HepG2 (cell line): Measurements from ENCODE around the gene DHX8. TPM values are rescaled to one million over a fixed set of nuclear protein-coding genes. Genes with fewer than 3 reads are reported as not detected.

Experiments used
- GABPA ChIP-seq, 2 experiments: IDR thresholded peaks; 2 replicates each; pipeline ENCODE4 v1.6.1; 2011 to 2016; ENCODE audit warnings: low read depth in 2 of 2, low read length in 1 of 2, missing biosample characterization in 1 of 2, missing genetic modification characterization in 1 of 2
- JUN ChIP-seq: sonication (generic); formaldehyde crosslinking; IDR thresholded peaks from 2 replicates; pipeline ENCODE4 v1.4.0; 2020; ENCODE audit warnings: mild to moderate bottlenecking, missing genetic modification reagents
- MAFK ChIP-seq, 2 experiments: IDR thresholded peaks in 1 of 2; conservative IDR thresholded peaks in 1 of 2; 2 replicates each; pipeline ENCODE4 v1.6.1; 2011; ENCODE audit warnings: improper control_type of control experiment in 2 of 2, low read length in 2 of 2
- MXI1 ChIP-seq: IDR thresholded peaks from 3 replicates; pipeline ENCODE4 v1.6.1; 2012; ENCODE audit warnings: low read depth, low read length, inconsistent platforms, borderline replicate concordance
- NFE2L2 ChIP-seq: fragments of 150-350 bp; IDR thresholded peaks from 2 replicates; pipeline ENCODE4 v1.6.1; 2014; ENCODE audit warnings: low read length
- RAD21 ChIP-seq: fragments of 450-650 bp; formaldehyde crosslinking; IDR thresholded peaks from 2 replicates; pipeline ENCODE4 v1.5.0; 2020; ENCODE audit warnings: mild to moderate bottlenecking
- REPIN1 ChIP-seq: sonication (generic); formaldehyde crosslinking; IDR thresholded peaks from 2 replicates; pipeline ENCODE4 v1.8.0; 2022; ENCODE audit warnings: missing genetic modification reagents, low read depth, mild to moderate bottlenecking, borderline replicate concordance
- SIX4 ChIP-seq: sonication (generic); formaldehyde crosslinking; IDR thresholded peaks from 2 replicates; pipeline ENCODE4 v1.4.0; 2020; ENCODE audit warnings: missing genetic modification reagents
- TFE3 ChIP-seq: IDR thresholded peaks from 2 replicates; pipeline ENCODE4 v1.6.1; 2016
- ZFP36L2 ChIP-seq: sonication (generic); formaldehyde crosslinking; IDR thresholded peaks from 2 replicates; pipeline ENCODE4 v1.4.0; 2020; ENCODE audit warnings: missing genetic modification reagents
- ZNF547 ChIP-seq: sonication (generic); formaldehyde crosslinking; IDR thresholded peaks from 2 replicates; pipeline ENCODE4 v1.5.1; 2020; ENCODE audit warnings: mild to moderate bottlenecking, missing genetic modification reagents
- polyA plus RNA-seq, 8 experiments: library from polyadenylated mRNA; depleted of rRNA in 3 of 8; stranded (reverse) in 7 of 8; unstranded in 1 of 8; fragments of >200 nt; fragmentation: Illumina TruSeq in 4 of 8; extraction: Trizol in 4 of 8; gene quantifications; 2 replicates each; pipeline versions ENCODE4 v1.2.1 to v1.2.3, GENCODE V29; 2011 to 2016; ENCODE audit warnings: low read depth in 4 of 8, missing spikeins in 1 of 8, mixed read lengths in 1 of 8; ENCODE audit not compliant: insufficient read depth in 1 of 8
- total RNA-seq, 5 experiments: library from RNA; depleted of rRNA; stranded (reverse); fragments of >200 nt; fragmentation: Illumina TruSeq; extraction: Trizol; gene quantifications; 2 replicates each; pipeline ENCODE4 v1.2.3, GENCODE V29; 2016; ENCODE audit warnings: low read depth in 1 of 5
- TF ChIP-seq, protein P1 (sequence below): sonication (generic); formaldehyde crosslinking; conservative IDR thresholded peaks from 2 replicates; pipeline ENCODE4 v1.4.0; 2020; ENCODE audit warnings: missing genetic modification reagents
- TF ChIP-seq, protein P2 (sequence below): sonication (generic); formaldehyde crosslinking; IDR thresholded peaks from one replicate; pipeline ENCODE4 v1.5.1; 2020; ENCODE audit warnings: mild to moderate bottlenecking, missing genetic modification reagents; ENCODE audit errors: not compliant biosample characterization
- TF ChIP-seq, protein P3 (sequence below): sonication (generic); formaldehyde crosslinking; IDR thresholded peaks from 2 replicates; pipeline ENCODE4 v1.8.0; 2022; ENCODE audit warnings: missing genetic modification reagents, mild to moderate bottlenecking, inconsistent platforms, borderline replicate concordance
- TF ChIP-seq, protein P4 (sequence below): sonication (generic); formaldehyde crosslinking; IDR thresholded peaks from 2 replicates; pipeline ENCODE4 v1.4.0; 2020; ENCODE audit warnings: mild to moderate bottlenecking, missing genetic modification reagents

DHX8 gene
- total and polyA plus RNA-seq, 2 of the 13 experiments (the other 11 are each of a cell fraction or from before 2014, with no cell fraction given), result 24.8 to 48.9 TPM

DNA sequence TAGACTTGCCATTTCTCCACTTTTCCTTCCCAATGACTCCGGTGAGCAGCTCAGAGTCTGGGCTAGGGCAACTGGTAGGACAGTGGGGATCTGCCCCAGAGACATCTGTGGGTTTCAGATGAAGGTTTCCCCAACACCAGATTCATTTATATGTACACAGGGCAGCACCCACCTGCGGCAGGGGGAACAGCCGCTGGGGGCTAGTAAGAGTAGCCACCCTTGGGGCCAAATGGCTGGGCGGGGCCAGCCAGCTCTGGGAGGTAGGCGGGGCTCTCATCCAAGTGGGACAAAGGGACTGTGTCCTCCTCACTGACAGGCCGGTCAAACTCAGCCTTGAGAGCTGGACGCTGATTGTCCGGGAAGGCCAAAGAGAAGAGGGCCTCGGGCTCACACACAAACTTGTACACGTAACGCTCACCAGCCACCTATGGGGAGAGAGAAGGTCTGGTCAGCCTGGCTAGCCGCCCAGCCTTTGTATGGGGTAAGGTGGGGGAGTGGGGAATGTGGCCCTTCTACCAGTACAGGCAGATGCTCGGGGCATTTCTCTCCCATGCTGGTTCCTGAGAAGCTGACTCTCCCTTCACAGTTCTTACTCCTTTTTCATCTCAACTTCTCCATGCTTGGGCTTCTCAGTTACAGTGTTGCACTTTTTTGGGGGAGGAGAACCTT is 44.7 kb downstream of the DHX8 start (continued):
- TF ChIP-seq, protein P1, sequence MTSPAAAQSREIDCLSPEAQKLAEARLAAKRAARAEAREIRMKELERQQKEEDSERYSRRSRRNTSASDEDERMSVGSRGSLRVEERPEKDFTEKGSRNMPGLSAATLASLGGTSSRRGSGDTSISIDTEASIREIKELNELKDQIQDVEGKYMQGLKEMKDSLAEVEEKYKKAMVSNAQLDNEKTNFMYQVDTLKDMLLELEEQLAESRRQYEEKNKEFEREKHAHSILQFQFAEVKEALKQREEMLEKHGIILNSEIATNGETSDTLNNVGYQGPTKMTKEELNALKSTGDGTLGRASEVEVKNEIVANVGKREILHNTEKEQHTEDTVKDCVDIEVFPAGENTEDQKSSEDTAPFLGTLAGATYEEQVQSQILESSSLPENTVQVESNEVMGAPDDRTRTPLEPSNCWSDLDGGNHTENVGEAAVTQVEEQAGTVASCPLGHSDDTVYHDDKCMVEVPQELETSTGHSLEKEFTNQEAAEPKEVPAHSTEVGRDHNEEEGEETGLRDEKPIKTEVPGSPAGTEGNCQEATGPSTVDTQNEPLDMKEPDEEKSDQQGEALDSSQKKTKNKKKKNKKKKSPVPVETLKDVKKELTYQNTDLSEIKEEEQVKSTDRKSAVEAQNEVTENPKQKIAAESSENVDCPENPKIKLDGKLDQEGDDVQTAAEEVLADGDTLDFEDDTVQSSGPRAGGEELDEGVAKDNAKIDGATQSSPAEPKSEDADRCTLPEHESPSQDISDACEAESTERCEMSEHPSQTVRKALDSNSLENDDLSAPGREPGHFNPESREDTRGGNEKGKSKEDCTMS (CRISPR knock-in tag), result no peak
- TF ChIP-seq MXI1, result peak; percentile 59; the same call in 1 of the 3 replicates
- TF ChIP-seq, protein P2, sequence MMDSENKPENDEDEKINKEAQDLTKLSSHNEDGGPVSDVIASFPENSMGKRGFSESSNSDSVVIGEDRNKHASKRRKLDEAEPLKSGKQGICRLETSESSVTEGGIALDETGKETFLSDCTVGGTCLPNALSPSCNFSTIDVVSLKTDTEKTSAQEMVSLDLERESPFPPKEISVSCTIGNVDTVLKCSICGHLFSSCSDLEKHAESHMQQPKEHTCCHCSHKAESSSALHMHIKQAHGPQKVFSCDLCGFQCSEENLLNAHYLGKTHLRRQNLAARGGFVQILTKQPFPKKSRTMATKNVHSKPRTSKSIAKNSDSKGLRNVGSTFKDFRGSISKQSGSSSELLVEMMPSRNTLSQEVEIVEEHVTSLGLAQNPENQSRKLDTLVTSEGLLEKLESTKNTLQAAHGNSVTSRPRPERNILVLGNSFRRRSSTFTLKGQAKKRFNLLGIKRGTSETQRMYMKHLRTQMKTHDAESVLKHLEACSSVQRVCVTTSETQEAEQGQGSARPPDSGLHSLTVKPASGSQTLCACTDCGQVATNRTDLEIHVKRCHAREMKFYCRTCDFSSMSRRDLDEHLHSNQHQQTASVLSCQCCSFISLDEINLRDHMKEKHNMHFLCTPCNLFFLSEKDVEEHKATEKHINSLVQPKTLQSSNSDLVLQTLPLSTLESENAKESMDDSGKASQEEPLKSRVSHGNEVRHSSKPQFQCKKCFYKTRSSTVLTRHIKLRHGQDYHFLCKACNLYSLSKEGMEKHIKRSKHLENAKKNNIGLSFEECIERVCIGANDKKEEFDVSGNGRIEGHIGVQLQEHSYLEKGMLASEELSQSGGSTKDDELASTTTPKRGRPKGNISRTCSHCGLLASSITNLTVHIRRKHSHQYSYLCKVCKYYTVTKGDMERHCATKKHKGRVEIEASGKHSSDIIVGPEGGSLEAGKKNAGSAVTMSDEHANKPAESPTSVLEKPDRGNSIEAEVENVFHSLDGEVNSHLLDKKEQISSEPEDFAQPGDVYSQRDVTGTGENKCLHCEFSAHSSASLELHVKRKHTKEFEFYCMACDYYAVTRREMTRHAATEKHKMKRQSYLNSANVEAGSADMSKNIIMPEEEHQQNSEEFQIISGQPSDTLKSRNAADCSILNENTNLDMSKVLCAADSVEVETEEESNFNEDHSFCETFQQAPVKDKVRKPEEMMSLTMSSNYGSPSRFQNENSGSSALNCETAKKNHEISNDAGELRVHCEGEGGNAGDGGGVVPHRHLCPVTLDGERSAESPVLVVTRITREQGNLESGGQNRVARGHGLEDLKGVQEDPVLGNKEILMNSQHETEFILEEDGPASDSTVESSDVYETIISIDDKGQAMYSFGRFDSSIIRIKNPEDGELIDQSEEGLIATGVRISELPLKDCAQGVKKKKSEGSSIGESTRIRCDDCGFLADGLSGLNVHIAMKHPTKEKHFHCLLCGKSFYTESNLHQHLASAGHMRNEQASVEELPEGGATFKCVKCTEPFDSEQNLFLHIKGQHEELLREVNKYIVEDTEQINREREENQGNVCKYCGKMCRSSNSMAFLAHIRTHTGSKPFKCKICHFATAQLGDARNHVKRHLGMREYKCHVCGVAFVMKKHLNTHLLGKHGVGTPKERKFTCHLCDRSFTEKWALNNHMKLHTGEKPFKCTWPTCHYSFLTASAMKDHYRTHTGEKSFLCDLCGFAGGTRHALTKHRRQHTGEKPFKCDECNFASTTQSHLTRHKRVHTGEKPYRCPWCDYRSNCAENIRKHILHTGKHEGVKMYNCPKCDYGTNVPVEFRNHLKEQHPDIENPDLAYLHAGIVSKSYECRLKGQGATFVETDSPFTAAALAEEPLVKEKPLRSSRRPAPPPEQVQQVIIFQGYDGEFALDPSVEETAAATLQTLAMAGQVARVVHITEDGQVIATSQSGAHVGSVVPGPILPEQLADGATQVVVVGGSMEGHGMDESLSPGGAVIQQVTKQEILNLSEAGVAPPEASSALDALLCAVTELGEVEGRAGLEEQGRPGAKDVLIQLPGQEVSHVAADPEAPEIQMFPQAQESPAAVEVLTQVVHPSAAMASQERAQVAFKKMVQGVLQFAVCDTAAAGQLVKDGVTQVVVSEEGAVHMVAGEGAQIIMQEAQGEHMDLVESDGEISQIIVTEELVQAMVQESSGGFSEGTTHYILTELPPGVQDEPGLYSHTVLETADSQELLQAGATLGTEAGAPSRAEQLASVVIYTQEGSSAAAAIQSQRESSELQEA (CRISPR knock-in tag), result no peak
- no peak for TF ChIP-seq NFE2L2
- peak; percentile 67 for TF ChIP-seq TFE3
- TF ChIP-seq, protein P3, sequence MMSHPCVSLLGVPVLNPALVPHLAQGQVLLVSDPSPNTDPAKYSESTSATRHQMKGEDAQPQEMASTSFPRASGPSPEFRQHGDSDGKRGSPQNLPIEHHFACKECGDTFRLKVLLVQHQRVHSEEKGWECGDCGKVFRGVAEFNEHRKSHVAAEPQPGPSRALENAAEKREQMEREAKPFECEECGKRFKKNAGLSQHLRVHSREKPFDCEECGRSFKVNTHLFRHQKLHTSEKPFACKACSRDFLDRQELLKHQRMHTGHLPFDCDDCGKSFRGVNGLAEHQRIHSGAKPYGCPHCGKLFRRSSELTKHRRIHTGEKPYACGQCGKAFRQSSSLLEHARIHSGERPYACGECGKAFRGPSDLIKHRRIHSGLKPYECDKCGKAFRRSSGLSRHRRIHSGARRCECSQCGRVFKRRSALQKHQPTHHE (CRISPR knock-in tag), result no peak
- TF ChIP-seq GABPA (IDR thresholded peaks at IDR 0.05; ENCODE audit: low read depth, low read length), result no peak
- no peak for TF ChIP-seq GABPA (CRISPR knock-in tag; IDR thresholded peaks at IDR 0.05; ENCODE audit: low read depth)
- TF ChIP-seq ZFP36L2 (CRISPR knock-in tag), result no peak
- TF ChIP-seq ZNF547 (CRISPR knock-in tag), result no peak
- TF ChIP-seq, protein P4, sequence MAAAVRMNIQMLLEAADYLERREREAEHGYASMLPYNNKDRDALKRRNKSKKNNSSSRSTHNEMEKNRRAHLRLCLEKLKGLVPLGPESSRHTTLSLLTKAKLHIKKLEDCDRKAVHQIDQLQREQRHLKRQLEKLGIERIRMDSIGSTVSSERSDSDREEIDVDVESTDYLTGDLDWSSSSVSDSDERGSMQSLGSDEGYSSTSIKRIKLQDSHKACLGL (CRISPR knock-in tag), result no peak
- TF ChIP-seq SIX4, result peak; percentile 76
- no peak for TF ChIP-seq REPIN1 (CRISPR knock-in tag)
- TF ChIP-seq JUN (CRISPR knock-in tag), result no peak
- TF ChIP-seq MAFK (conservative IDR thresholded peaks at IDR 0.05 in 1 of 2, IDR thresholded peaks at IDR 0.05 in 1 of 2; ENCODE audit: low read length in 2 of 2), result no peak
- TF ChIP-seq RAD21 (CRISPR knock-in tag), result peak; percentile 42; the same call in 1 of the 2 replicates
